ENCODE results near the gene RRM2.

GRCh38 chr2:10128420-10128819, 5.9 kb downstream of the RRM2 start:
- TF ChIP-seq CTCF (IDR thresholded peaks at IDR 0.05 in 8 of 11, conservative IDR thresholded peaks at IDR 0.05 in 3 of 11) (no peak), POLR2A (IDR thresholded peaks at IDR 0.05) (no peak)
